GM18505 (cell line): Measurements from ENCODE around the gene DCTN4.
"Not testable (repeated sequence)": the region's sequence is repeated elsewhere in the genome, so short reads cannot be mapped to it uniquely, and the experiment has no call there.

Experiments
- ATAC-seq: cut with Tn5 transposase; IDR thresholded peaks from one replicate; pipeline ENCODE4 v1.9.1; 2021; ENCODE audit not compliant: unreplicated experiment
- POLR2A ChIP-seq: IDR thresholded peaks from 4 replicates; pipeline ENCODE4 v1.6.1; 2011; ENCODE audit warnings: borderline replicate concordance; ENCODE audit not compliant: insufficient read depth, insufficient read length; ENCODE audit errors: extremely low read depth

Gene DCTN4

GRCh38 chr5:150758531-150759333 is at the start of gene DCTN4:
Gene DCTN4 (minus strand): TSS chr5:150759017. CDS start chr5:150758993, 24 bp downstream.
- peak; percentile 96 for ATAC-seq
- TF ChIP-seq POLR2A = peak; percentile 87

- no peak for TF ChIP-seq POLR2A
These were observed 45.6 kb upstream of the DCTN4 start for GRCh38 chr5:150804388-150804787.

GRCh38 chr5:150801117-150801927 is 42.5 kb upstream of the DCTN4 start:
- no peak for TF ChIP-seq POLR2A
- peak; percentile 71 for ATAC-seq

More at GRCh38 chr5:150804388-150804787, 45.6 kb upstream of the DCTN4 start:
- no peak for ATAC-seq

GRCh38 chr5:150797384-150797783 is 38.6 kb upstream of the DCTN4 start:
- no peak for ATAC-seq
- TF ChIP-seq POLR2A = no peak

GRCh38 chr5:150794927-150795326 is 36.1 kb upstream of the DCTN4 start:
- no peak for ATAC-seq
- no peak for TF ChIP-seq POLR2A

GRCh38 chr5:150793423-150793888 is 34.6 kb upstream of the DCTN4 start:
- not testable (repeated sequence) for ATAC-seq

GRCh38 chr5:150791536-150791935 is 32.7 kb upstream of the DCTN4 start:
- no peak for ATAC-seq

GRCh38 chr5:150789943-150790611 is 31.3 kb upstream of the DCTN4 start:
- TF ChIP-seq POLR2A = no peak
- peak; percentile 91 for ATAC-seq

More at GRCh38 chr5:150791536-150791935, 32.7 kb upstream of the DCTN4 start:
- TF ChIP-seq POLR2A = no peak

GRCh38 chr5:150789450-150789849 is 30.6 kb upstream of the DCTN4 start:
- TF ChIP-seq POLR2A = no peak
- no peak for ATAC-seq

GRCh38 chr5:150788977-150789376 is 30.2 kb upstream of the DCTN4 start:
- no peak for ATAC-seq
- no peak for TF ChIP-seq POLR2A

GRCh38 chr5:150787656-150788055 is 28.8 kb upstream of the DCTN4 start:
- TF ChIP-seq POLR2A = no peak
- no peak for ATAC-seq

GRCh38 chr5:150786876-150787275 is 28.1 kb upstream of the DCTN4 start:
- TF ChIP-seq POLR2A = no peak
- ATAC-seq = no peak

- TF ChIP-seq POLR2A = no peak
- ATAC-seq = no peak
These were observed 27.1 kb upstream of the DCTN4 start for GRCh38 chr5:150785950-150786349.
